NCI-H1048 (cell line): Measurements from ENCODE around the gene ARHGAP32.
"Not testable (repeated sequence)": the region's sequence is repeated elsewhere in the genome, so short reads cannot be mapped to it uniquely, and the experiment has no call there.

Experiments
- DNase-seq: peaks from one replicate; lab custom pipeline; 2025; lab: John Stamatoyannopoulos, UW

ARHGAP32 gene

DNA sequence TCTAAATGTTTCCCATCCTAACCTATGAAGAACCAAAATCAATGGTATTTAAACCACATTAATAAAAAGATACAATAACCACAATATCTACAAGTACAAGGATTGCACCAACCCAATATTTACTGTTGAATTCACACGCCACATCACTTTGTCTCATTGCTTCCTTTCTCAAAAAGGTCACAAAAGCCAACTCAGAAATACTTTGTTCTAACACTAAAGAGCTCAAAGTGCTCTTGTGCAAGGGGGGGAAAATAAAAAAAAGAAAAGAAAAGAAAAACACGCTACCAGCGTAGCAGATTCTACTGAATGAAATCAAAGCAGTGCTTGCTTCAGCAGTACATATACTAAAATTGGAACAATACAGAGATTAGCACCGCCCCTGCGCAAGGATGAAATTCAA is 10.5 kb upstream of the ARHGAP32 start:
- no peak for DNase-seq

DNA sequence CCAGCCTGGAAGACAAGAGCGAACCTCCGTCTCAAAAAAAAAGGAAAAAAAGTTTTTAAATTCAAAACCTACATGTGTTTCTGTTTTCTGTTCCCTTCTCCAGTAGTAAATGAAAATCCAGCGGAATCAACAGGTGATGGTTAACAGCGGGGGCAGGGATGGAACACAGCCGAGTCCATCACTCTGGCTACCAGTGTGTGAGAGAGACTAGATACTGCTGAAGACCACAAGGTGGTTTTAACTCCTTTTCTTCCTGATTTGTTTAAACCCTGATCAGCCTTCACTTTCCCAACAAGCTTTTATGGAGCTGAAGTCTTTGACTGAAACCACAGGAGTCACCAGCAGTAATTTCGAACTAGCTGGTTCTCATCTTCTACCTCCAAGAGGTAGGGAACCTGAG is 3.6 kb upstream of the ARHGAP32 start:
- DNase-seq: no peak

DNA sequence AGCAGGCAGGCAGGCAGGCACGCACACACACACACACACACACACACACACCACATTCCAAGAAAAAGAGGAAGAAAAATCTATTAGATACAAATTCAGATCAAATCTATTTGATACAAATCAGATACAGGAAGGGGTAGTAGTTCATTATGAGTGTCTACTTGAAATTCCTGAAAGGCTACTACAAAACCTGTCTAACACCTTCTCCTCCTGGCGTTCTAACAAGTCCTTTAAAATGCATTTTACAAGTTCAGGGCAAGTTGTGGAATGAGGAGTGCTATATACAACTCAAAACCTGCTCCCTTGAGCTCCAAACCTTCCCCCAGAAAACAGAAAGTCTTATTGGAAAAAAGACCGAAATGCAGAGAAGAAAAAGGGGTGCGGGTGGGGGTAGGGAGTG is 476 bp downstream of the ARHGAP32 start:
- no peak for DNase-seq

DNA sequence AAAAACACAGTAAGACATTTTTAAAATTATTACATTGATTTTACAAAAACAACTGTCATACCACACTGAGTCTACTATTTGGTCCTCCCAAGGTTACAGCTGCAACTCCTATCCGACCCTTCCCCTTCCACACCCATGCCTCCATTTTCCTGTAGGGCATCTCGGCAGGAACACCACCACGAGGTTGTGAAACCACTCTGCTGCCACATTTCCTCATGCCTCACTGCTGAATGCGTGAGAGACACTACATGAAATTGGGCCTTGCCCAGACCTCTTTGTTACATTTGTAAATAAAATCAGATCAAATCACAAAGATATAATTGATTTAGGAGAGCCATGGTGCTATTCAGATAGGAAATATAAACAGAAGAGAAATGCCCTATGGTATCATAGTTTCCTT is 2.0 kb downstream of the ARHGAP32 start:
- DNase-seq: no peak

DNA sequence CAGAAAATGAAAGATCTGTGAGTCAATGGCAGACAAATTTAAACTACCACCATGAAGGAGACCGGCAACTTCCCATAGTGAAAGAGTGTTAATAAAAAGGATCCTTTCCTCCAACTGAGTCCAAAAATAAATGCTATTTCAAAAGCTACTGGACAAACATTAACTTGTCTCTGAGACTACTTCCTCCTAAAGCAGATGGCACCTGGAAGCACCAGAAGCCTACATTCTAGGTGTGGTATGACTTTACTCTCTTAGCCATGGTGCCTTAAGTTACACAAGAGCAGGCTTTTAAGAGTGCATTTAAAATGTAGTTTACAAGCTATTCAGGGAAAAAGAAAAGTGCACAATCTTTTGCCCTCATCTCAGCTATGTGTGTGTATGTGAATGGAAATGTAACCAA is 2.5 kb downstream of the ARHGAP32 start:
- DNase-seq: no peak

DNA sequence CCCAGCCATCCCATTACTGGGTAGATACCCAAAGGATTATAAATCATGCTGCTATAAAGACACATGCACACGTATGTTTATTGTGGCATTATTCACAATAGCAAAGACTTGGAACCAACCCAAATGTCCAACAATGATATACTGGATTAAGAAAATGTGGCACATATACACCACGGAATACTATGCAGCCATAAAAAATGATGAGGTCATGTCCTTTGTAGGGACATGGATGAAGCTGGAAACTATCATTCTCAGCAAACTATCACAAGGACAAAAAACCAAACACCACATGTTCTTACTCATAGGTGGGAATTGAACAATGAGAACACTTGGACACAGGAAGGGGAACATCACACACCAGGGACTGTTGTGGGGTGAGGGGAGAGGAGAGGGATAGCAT is 7.0 kb downstream of the ARHGAP32 start:
- not testable (repeated sequence) for DNase-seq

DNA sequence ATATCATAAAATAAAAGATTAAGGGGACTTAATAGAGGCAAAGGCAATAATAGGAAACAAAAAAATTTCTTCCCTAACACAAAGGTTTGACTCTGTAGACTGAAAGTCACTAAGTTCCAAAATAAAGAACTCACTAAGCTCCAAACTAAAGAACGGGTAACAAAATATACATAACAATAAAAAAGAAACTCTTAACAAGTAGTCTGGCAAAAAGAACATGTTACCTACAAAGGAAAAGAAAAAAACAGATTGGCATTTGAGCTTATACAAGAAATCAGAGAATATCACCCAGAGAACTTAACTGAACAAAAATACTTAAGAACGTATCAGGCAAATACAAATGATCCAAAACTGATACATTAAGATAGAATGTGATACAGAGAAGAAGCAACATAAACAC is 7.5 kb downstream of the ARHGAP32 start:
- DNase-seq: no peak

DNA sequence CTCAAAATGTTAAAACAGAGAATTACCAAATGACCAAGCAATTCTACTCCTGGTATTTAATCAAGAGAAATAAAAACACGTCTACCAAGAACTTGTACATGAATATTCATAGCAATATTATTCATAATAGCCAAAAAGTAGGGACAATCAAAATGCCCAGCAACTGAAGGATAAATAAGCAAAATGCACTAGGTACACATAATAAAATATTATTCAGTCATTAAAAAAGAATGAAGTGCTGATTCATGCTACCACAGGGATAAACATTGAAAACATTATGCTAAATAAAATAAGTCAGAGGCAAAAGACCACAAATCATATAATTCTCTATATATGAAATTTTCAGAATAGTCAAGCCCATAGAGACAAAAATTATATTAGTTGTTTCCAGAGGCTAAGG is 24.8 kb downstream of the ARHGAP32 start:
- no peak for DNase-seq

DNA sequence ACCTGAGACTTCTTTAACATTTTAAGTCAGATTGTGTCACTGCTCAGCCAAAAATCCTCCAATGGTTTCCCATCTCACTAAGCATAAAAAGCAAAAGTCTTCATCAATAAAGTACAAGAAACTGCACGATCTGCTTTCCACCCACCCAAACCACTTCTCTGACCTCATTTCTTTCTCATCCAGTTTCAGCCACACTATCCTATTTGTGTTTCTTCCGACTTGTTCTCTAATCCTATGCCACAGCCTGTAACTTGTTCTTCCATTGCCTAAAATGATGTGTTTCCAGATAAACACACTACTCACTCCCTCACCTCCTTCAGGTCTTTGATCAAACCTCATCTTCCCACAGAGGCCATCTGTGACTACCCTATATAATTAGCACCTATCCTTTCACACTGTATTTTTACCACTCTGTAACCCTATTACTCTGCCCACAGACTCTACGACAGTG is 28.4 kb downstream of the ARHGAP32 start:
- no peak for DNase-seq

DNA sequence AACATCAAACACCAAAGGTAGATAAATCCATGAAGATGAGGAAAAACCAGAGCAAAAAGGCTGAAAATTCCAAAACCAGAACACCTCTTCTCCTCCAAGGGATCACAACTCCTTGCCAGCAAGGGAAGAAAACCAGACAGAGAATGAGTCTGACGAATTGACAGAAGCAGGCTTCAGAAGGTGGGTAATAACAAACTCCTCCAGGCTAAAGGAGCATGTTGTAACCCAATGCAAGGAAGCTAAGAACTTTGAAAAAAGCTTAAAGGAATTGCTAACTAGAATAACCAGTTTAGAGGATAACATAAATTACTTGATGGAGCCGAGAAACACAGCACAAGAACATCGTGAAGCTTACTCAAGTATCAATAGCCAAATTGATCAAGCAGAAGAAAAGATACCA is 35.0 kb downstream of the ARHGAP32 start:
- not testable (repeated sequence) for DNase-seq

DNA sequence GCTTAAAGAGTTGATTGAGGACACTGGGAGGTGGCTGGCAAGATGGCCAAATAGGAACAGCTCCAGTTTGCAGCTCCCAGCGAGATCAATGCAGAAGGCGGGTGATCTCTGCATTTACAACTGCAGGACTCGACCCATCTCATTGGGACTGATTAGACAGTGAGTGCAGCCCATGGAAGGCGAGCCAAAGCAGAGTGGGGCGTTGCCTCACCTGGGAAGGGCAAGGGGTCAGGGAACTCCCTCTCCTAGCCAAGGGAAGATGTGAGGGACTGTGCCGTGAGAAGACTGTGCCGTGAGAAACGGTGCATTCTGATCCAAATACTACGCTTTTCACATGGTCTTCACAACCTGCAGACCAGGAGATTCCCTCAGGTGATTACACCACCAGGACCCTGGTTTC is 36.4 kb downstream of the ARHGAP32 start:
- DNase-seq: no peak

DNA sequence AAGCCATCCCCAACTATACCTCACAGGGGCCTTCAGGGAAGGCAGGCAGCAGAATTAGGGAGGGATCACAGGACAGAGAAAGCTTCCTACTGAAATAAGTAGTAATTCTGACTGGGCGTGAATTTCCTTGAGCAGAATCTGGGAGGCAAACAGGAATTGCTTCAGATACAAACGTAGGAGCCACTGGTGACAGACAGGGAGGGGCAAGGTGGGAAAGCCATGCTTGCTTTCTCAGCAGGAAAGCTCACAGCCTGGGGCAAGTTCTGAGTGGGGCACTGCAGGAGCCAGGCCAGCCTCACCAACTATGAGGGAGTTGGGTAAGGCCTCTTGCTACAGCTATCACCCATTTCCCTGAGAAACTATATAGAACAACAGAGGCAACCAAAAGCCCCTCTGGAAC is 43.6 kb downstream of the ARHGAP32 start:
- no peak for DNase-seq

DNA sequence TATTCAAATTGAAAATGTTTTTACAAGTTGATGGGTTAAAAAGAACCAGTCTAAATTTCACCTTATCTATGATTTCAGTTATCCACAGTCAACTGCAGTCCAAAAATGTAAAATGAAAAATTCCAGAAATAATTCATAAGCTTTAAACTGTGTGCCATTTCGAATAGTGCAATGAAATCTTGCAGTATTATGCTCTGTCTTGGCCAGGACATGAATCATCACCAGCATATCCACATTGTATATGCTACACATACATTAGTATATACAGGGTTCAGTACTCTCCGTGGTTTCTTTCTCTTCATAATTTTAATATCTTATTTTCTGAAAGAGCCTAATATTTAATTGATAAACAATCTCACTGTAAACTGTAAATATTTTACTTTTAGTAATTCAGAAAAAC is 45.9 kb downstream of the ARHGAP32 start:
- DNase-seq: no peak

DNA sequence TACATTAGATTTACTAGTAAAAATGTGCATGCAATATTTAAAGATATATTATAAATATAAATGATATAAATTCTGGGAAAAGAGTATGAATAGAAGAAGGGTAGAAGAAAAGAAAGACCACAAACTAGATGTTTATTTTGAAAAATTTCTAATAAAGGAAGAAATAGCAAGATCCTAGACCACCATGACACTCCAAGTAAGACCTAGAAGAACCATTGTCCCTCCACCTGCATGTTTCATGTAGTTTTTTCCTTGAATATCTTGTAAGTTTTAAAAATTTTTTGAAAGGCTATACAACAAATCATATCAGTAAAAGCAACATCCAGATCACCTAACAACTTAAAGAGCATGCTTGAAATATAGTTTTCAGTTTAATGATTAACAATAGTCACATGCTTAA is 46.8 kb downstream of the ARHGAP32 start:
- DNase-seq: no peak

DNA sequence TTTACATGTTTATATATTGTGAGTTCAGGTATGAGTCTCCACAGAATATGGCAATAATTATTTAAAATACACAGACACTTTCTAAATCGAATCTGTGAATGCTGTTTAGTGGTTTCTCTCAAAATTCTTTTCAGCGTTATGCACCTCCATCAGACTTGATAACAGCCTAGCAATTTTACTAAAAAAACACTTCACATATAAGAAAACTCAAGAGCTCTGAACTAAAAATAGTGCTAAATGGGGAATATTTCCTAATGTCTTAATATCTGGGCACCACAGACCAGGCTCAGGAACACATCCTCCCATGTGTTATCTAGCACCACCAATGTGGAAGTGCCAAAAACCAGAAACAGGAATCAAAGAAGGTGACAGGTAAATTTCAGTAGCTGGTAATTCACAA is 47.9 kb downstream of the ARHGAP32 start:
- no peak for DNase-seq

DNA sequence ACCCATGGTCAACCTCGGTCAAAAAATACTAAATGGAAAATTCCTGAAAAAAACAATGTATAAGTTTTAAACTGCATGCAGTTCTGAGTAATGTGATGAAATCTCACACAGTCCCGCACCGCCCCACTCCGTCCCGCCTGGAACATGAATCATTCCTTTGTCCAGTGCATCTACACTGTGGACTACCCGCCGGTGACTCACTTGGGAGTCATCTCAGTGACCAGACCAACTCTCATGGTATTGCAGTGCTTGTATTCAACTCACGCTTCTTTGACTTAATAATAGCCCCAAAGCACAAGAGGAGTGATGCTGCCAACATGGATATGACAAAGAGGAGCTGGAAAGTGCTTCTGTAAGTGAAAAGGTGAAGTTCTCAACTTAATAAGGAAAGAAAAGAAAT is 48.8 kb downstream of the ARHGAP32 start:
- DNase-seq: no peak

DNA sequence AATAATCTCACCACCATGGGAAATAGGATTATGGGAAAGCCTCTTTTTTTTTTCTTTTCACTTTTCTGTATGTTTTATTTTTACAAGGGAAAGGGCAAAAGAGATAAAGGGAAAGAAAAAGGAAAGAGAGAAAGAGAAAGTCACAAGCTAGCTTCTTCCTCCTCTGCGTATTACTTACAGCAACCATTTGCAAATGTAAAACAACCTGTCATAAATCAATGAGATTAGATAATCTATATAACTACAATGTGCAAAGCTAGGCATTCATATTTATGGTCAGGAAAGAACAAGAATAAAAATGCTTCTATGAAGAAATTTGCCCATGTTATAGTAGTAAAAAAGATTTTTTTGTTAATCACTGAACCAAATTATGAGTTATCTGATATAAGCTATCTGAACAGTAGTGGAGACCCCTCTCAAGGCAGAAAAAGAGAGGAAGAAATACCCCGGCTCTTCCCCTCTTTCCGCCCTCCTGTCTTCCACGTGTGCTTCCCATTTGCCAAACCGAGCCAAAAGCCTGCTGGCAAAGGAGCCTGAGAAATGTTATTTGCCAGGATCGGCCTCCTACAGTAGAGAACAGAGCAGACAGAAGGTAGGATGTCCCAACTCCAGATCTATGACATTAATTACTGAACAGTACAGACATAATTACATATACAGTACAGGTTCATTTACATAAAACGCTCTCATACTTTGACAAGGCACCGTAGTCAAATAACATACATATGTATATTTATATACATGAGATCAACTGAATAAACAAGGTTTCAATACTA is 50.2 kb downstream of the ARHGAP32 start:
- no peak for DNase-seq

DNA sequence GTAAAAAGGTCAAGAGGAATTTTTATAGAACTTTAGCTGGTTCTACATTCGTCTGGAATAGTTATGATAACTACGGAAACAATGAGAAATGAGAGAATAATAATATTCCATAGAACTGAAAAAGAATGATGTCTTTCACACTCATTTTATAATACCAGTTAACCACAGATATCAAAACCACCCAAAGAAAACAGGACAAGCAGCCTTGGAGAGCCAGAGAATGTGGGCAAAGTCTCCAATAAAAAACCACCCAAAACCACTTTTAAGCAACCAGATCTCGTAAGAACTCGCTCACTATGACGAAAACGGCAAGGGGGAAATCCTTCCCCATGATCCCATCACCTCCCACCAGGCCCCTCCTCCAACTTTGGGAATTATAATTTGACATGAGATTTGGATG is 60.8 kb downstream of the ARHGAP32 start:
- no peak for DNase-seq

DNA sequence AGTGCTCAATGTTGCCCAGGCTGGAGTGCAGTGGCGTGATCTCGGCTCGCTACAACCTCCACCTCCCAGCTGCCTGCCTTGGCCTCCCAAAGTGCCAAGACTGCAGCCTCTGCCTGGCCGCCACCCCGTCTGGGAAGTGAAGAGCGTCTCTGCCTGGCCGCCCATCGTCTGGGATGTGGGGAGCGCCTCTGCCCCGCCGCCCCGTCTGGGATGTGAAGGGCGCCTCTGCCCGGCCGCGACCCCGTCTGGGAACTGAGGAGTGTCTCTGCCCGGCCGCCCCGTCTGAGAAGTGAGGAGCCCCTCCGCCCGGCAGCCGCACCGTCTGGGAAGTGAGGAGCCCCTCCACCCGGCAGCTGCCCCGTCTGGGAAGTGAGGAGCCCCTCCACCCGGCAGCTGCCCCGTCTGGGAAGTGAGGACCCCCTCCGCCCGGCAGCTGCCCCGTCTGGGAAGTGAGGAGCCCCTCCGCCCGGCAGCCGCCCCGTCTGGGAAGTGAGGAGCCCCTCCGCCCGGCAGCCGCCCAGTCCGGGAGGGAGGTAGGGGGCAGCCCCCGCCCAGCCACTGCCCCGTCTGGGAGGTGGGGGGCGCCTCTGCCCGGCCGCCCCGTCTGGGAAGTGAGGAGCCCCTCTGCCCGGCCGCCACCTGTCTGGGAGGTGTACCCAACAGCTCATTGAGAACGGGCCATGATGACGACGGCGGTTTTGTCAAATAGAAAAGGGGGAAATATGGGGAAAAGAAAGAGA is 63.1 kb downstream of the ARHGAP32 start:
- DNase-seq: not testable (repeated sequence)

DNA sequence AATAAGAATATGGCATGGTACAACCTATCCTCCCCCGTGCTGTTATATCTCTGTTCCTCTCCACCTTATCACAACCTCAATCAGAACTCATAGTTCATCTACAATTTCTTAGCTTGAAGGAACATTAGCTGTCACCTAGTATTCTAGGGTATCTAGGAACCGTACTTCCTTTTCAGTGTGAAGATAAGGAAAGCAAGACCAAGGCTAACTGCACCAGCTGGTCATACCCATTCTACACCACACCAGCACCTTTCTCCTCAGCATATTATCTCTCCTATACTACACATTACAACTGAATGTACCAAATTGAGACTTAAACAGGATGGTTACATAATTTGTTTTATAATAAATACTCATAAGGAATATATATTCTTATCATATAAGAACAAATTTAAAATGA is 73.1 kb downstream of the ARHGAP32 start:
- DNase-seq: no peak

DNA sequence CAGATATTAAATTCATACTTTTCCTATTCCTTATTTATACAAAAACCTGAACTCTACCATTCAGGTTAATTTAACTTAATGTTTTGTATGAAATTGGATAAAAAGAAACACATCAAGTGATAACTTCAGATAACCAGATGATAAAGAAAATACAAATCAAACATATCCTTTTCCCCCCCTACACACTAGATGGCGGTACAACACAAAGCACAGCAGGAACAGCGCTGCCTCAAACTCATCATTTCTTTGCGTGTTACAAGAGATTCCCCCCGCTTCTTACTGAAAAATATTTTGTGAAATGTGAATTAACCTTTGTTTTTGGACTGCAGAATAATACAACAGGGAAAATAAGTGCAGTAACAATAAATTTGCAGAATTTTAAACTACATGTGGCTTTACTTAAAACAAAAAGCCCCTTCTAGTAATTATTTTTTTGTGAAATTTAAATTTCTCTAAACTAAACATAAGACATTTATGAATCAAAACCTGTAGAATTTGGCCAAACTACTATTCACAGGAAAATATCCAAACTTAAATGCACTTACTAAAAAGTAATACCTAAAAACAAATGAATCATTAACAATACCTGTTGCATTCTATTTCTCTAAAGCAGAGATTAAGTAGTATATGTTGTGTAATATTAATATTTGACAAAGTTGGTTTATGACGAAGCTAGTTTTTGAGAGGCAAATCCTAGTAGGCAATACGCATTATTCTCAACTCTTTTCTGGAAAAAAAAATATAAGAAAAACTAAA is 74.4 kb downstream of the ARHGAP32 start:
- peak; percentile 49 for DNase-seq

DNA sequence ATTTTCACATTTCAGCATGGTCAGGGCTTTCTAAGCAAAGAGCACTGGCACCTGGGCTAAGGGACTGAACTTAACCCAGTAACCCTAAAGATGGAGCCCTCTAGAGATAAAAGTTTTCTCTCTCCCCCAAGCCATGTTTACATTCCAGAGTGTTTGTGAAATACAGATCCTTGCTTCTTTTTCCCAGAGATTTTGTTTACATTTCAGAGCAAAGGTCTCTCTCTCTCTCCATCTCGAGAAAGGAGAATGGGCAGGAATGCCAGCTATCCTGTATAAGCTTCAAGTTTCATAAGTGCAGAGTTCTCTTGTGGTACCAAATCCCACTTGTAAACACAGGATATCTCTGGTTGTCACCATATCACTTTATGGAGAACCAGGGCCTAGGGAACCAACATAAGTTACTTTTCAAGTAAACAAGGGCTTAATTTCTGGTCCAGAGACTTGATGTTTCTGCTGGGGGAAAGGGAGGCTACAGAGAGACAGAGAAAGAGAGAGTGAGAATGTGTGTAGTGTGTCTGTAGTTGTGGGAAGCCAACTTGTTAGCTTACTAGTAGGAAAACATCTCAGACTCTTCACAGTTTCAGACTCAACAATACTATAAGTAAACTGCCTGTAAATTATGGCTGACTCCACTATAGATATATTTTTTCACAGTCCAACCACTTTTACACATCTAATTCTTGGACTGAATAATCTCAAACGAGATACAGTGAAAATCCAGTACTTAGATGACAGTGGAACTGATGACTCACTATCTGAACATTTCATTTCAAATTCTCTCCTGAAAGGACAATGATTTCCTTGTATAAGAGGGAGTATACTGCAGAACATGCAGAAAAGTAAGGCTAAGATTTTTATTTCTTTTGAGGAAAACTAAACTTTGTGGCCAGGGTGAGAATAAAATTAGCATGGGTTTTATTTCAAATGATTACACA is 76.2 kb downstream of the ARHGAP32 start:
- no peak for DNase-seq
